Fibroblast of lung (primary cell): Measurements from ENCODE around the gene KCTD14.

ENCODE experiments used
- CTCF ChIP-seq, 2 donors: IDR thresholded peaks in 1 of 2; conservative IDR thresholded peaks in 1 of 2; 1 replicate in 1 of 2; 2 replicates in 1 of 2; pipeline ENCODE4 v1.5.1; 2011 to 2012; ENCODE audit warnings: low read length in 2 of 2, control low read depth in 1 of 2, inconsistent platforms in 1 of 2, low read depth in 1 of 2, mild to moderate bottlenecking in 1 of 2
- EZH2 ChIP-seq: IDR thresholded peaks from 2 replicates; pipeline ENCODE4 v1.5.1; 2012; ENCODE audit warnings: low read length, control low read depth, mild to moderate bottlenecking; ENCODE audit errors: missing control alignments

GRCh38 chr11:78037056-78037455, 14.0 kb upstream of the KCTD14 start:
- TF ChIP-seq CTCF (conservative IDR thresholded peaks at IDR 0.05 in 1 of 2, IDR thresholded peaks at IDR 0.05 in 1 of 2; ENCODE audit: low read depth in 1 of 2, low read length in 2 of 2) (no peak), EZH2 (no peak)
